ENCODE measurements around the gene USP15. TPM values are rescaled to one million over a fixed set of nuclear protein-coding genes. Genes with fewer than 3 reads are reported as not detected.

The USP15 gene
- 58.0 TPM for total RNA-seq
- long read RNA-seq, full-length matches to known transcripts: 35 of 52 reads
- long read RNA-seq, partial matches to known transcripts: 2 of 52 reads
- long read RNA-seq, other reads (novel, unspliced or antisense): 15 of 52 reads

GRCh38 chr12:62259993-62260732 lies at the start of gene USP15:
Gene USP15 (plus strand): TSS chr12:62260404. CDS start chr12:62260415, 11 bp downstream.
- no peaks in the 10 kb centered on the region for H3K27me3 ChIP-seq (ENCODE audit: low read depth)
- H3K4me1 ChIP-seq: peaks cover 79% of the 10 kb centered on the region
- intact Hi-C loops (cut with micrococcal nuclease): no loop called here
- DNase-seq: peak; percentile 97
- TF ChIP-seq CTCF (IDR thresholded peaks at IDR 0.05; ENCODE audit: borderline replicate concordance): peak; percentile 84
- H3K4me3 ChIP-seq: peak within 1 kb of the TSS; percentile 95
- peak within 1 kb of the TSS; percentile 96 for H3K27ac ChIP-seq (replicated peaks)
- H3K36me3 ChIP-seq: no peaks in the 10 kb centered on the region
- no peaks in the 10 kb centered on the region for H3K9me3 ChIP-seq (replicated peaks)

- Histone ChIP-seq H3K27ac (replicated peaks) (no peak overlapping the region), H3K27me3 (ENCODE audit: low read depth) (no peaks in the 10 kb centered on the region), H3K36me3 (no peaks in the 10 kb centered on the region), H3K4me1 (no peaks in the 10 kb centered on the region), H3K4me3 (no peak overlapping the region), H3K9me3 (replicated peaks) (no peaks in the 10 kb centered on the region)
- peak; percentile 86 for TF ChIP-seq CTCF (IDR thresholded peaks at IDR 0.05; ENCODE audit: borderline replicate concordance)
- intact Hi-C loops (cut with micrococcal nuclease): no loop called here
- DNase-seq: peak; percentile 24
These were observed 49.8 kb upstream of the USP15 start for GRCh38 chr12:62210422-62210821.

GRCh38 chr12:62211510-62211909 lies 48.7 kb upstream of the USP15 start:
- Histone ChIP-seq H3K4me1 (no peaks in the 10 kb centered on the region), H3K4me3 (no peak overlapping the region), H3K36me3 (no peaks in the 10 kb centered on the region), H3K27ac (replicated peaks) (no peak overlapping the region), H3K9me3 (replicated peaks) (no peaks in the 10 kb centered on the region), H3K27me3 (ENCODE audit: low read depth) (no peaks in the 10 kb centered on the region)
- intact Hi-C loops (cut with micrococcal nuclease): no loop called here
- no peak for DNase-seq
- TF ChIP-seq CTCF (IDR thresholded peaks at IDR 0.05; ENCODE audit: borderline replicate concordance): no peak

GRCh38 chr12:62214846-62215245 lies 45.4 kb upstream of the USP15 start:
- H3K36me3 ChIP-seq: no peaks in the 10 kb centered on the region
- no peaks in the 10 kb centered on the region for H3K27me3 ChIP-seq (ENCODE audit: low read depth)
- intact Hi-C loops (cut with micrococcal nuclease): no loop called here
- no peak overlapping the region for H3K4me3 ChIP-seq
- DNase-seq: no peak
- no peaks in the 10 kb centered on the region for H3K9me3 ChIP-seq (replicated peaks)
- H3K4me1 ChIP-seq: no peaks in the 10 kb centered on the region
- H3K27ac ChIP-seq (replicated peaks): no peak overlapping the region
- TF ChIP-seq CTCF (IDR thresholded peaks at IDR 0.05; ENCODE audit: borderline replicate concordance): no peak

- intact Hi-C loops (cut with micrococcal nuclease): no loop called here
These were observed 44.7 kb upstream of the USP15 start for GRCh38 chr12:62215506-62215905.

More at GRCh38 chr12:62215506-62215905, 44.7 kb upstream of the USP15 start:
- H3K4me3 ChIP-seq: no peak overlapping the region
- H3K9me3 ChIP-seq (replicated peaks): no peaks in the 10 kb centered on the region
- H3K27me3 ChIP-seq (ENCODE audit: low read depth): no peaks in the 10 kb centered on the region
- H3K27ac ChIP-seq (replicated peaks): no peak overlapping the region
- TF ChIP-seq CTCF (IDR thresholded peaks at IDR 0.05; ENCODE audit: borderline replicate concordance): no peak
- DNase-seq: no peak
- H3K4me1 ChIP-seq: no peaks in the 10 kb centered on the region
- H3K36me3 ChIP-seq: no peaks in the 10 kb centered on the region

Data from left ventricle myocardium inferior (tissue), 1 donor.